Cardiac septum (tissue), 1 donor: Measurements from ENCODE around the gene PDIK1L. TPM values are rescaled to one million over a fixed set of nuclear protein-coding genes. Genes with fewer than 3 reads are reported as not detected.

Experiments
- DNase-seq: peaks from one replicate; pipeline ENCODE4 v3.0.0-alpha.2; 2020; ENCODE audit warnings: low spot score
- intact Hi-C: fragments of 100-400 bp; cut with DNase I; formaldehyde crosslinking; loops from one replicate; pipeline ENCODE4 v1.14.0; 2022
- total RNA-seq: library from RNA; stranded (reverse); fragmentation: NEBNext Ultra II Directional; extraction: Animal tissue kit (Norgen Biotek cat#: 25700); gene quantifications from one replicate; pipeline ENCODE4 v1.2.1, GENCODE V29; 2021
- donor health status: DM: no; HTN: no; CAD: no.

The PDIK1L gene
- total RNA-seq, 1 donor from 2014 or later, result 3.5 TPM

GRCh38 chr1:26142159-26142558, 30.5 kb downstream of the PDIK1L start:
- DNase-seq, result no peak
- intact Hi-C loops, result no loop called here

GRCh38 chr1:26145041-26145959, 33.7 kb downstream of the PDIK1L start:
- intact Hi-C loops, result loop anchor here (2.0 to 5.0 kb wide), 3 partner anchors 40 to 248 kb away; no protein-coding TSS in a partner anchor
- DNase-seq, result peak; percentile 90

- DNase-seq, result no peak
- intact Hi-C loops, result loop anchor here (2.0 to 5.0 kb wide), 3 partner anchors 41 to 249 kb away; no protein-coding TSS in a partner anchor
Measured at GRCh38 chr1:26145960-26146294, 34.3 kb downstream of the PDIK1L start.

- no peak for DNase-seq
- intact Hi-C loops, result loop anchor here (5.0 kb wide), 2 partner anchors 112 to 252 kb away; no protein-coding TSS in a partner anchor
Measured at GRCh38 chr1:26148887-26149286, 37.3 kb downstream of the PDIK1L start.

- no peak for DNase-seq
- intact Hi-C loops, result no loop called here
Measured at GRCh38 chr1:26153966-26154532, 42.4 kb downstream of the PDIK1L start.

GRCh38 chr1:26154750-26155149, 43.1 kb downstream of the PDIK1L start:
- intact Hi-C loops, result no loop called here
- DNase-seq, result no peak

GRCh38 chr1:26155370-26156284, 44.0 kb downstream of the PDIK1L start:
- DNase-seq, result no peak
- intact Hi-C loops, result no loop called here

GRCh38 chr1:26156285-26157038, 44.8 kb downstream of the PDIK1L start:
- peak; percentile 83 for DNase-seq
- intact Hi-C loops, result no loop called here

- intact Hi-C loops, result no loop called here
- no peak for DNase-seq
Measured at GRCh38 chr1:26158271-26158907, 46.8 kb downstream of the PDIK1L start.

GRCh38 chr1:26158908-26159742, 47.5 kb downstream of the PDIK1L start, which contains the start of gene FAM110D:
TSS of gene FAM110D (plus strand) at chr1:26159079. CDS start at chr1:26161292, 2,213 bp downstream.
- intact Hi-C loops, result no loop called here
- no peak for DNase-seq

- no peak for DNase-seq
- intact Hi-C loops, result loop anchor here (1.0 kb wide), 1 partner anchor 48 kb away; the partner anchor contains the start of gene PDIK1L
Measured at GRCh38 chr1:26159743-26160039, 48.1 kb downstream of the PDIK1L start.

- no peak for DNase-seq
Measured at GRCh38 chr1:26160527-26161414, 49.1 kb downstream of the PDIK1L start.

GRCh38 chr1:26161415-26162219, 50.0 kb downstream of the PDIK1L start:
- intact Hi-C loops, result no loop called here
- peak; percentile 84 for DNase-seq

More at GRCh38 chr1:26160527-26161414, 49.1 kb downstream of the PDIK1L start:
- intact Hi-C loops, result loop anchor here (1.0 kb wide), 1 partner anchor 49 kb away; the partner anchor contains the start of gene PDIK1L

- DNase-seq, result no peak
- intact Hi-C loops, result no loop called here
Measured at GRCh38 chr1:26162220-26162709, 50.6 kb downstream of the PDIK1L start.

- no peak for DNase-seq
- intact Hi-C loops, result no loop called here
Measured at GRCh38 chr1:26163684-26164035, 52.0 kb downstream of the PDIK1L start.
